Measurements from ENCODE around the gene MAP3K21.

DNA sequence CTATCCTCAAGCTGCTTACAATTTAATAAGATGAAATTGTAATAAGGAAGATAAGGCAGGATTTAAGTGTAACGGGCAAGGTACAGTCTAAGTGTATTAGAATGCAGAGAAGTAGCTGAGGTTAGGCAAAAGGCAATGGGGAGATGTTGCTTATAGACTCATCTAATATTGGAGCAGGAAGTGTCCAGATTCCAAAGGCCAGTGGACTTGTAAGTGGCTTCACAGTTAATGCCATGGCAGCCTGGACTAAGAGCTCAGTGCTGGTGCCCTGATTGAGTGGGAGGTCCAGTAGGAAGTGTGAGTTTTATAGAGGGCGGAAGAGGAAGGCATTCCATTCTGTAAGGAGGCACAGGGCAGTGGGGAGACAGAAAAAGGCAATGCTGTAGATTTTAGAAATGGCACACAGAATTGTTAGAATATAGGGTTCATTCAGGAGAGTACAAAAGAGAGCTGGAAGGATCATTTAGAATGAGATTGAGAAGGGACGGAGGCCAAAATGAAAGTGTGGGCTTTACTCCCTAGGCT, 12.6 kb downstream of the MAP3K21 start:
- no peak for TF ChIP-seq CTCF (IDR thresholded peaks at IDR 0.05; ENCODE audit: low read depth, low read length, poor library complexity, severe bottlenecking)
- no peak for TF ChIP-seq EZH2phosphoT487 (IDR thresholded peaks at IDR 0.05; ENCODE audit: borderline replicate concordance, low read length)

Measured in DOHH2 (cell line).